ENCODE measurements around the gene SLC16A3. TPM values are rescaled to one million over a fixed set of nuclear protein-coding genes. Genes with fewer than 3 reads are reported as not detected.

Gene SLC16A3
- polyA plus RNA-seq, 3 donors: 26.3 to 103 (median 35.3) TPM

Other genes starting within 250 kb of the SLC16A3 start
- gene CENPX, start 206.2 kb upstream of the SLC16A3 start, polyA plus RNA-seq: 10 to 100 TPM; 47.7 to 57.0 (median 55.9) TPM
- gene LRRC45, start 205.7 kb upstream of the SLC16A3 start, polyA plus RNA-seq: 10 to 100 TPM in 1 of 3 donors, 1 to 10 TPM in 2; 2.6 to 12.2 (median 3.4) TPM
- gene RAC3, start 197.4 kb upstream of the SLC16A3 start, polyA plus RNA-seq: 1 to 10 TPM in 1 of 3 donors, not detected in 2; 1.8 TPM
- gene DCXR, start 191.3 kb upstream of the SLC16A3 start, polyA plus RNA-seq: 10 to 100 TPM; 88.8 to 93.1 (median 90.3) TPM
- gene RFNG, start 177.2 kb upstream of the SLC16A3 start, polyA plus RNA-seq: 10 to 100 TPM in 1 of 3 donors, 1 to 10 TPM in 2; 1.5 to 32.4 (median 4.1) TPM
- 100 to 1,000 TPM; 101 to 130 (median 110) TPM for gene GPS1, start 177.1 kb upstream of the SLC16A3 start, polyA plus RNA-seq
- gene DUS1L, start 163.2 kb upstream of the SLC16A3 start, polyA plus RNA-seq: 100 to 1,000 TPM in 1 of 3 donors, 10 to 100 TPM in 2; 23.9 to 175 (median 47.6) TPM
- 1 to 10 TPM in 1 of 3 donors, under 1 TPM in 2; 0.08 to 8.4 (median 0.13) TPM for gene FASN, start 130.8 kb upstream of the SLC16A3 start, polyA plus RNA-seq
- gene CCDC57, start 16.2 kb upstream of the SLC16A3 start, polyA plus RNA-seq: 10 to 100 TPM; 17.1 to 43.8 (median 20.1) TPM
- 100 to 1,000 TPM in 1 of 3 donors, 10 to 100 TPM in 2; 47.0 to 299 (median 60.9) TPM for gene CSNK1D, start 44.7 kb downstream of the SLC16A3 start, polyA plus RNA-seq
- gene CD7, start 88.6 kb downstream of the SLC16A3 start, polyA plus RNA-seq: 1 to 10 TPM in 1 of 3 donors, under 1 TPM in 2; 0.38 to 3.6 (median 0.42) TPM
- gene SECTM1, start 104.7 kb downstream of the SLC16A3 start, polyA plus RNA-seq: 100 to 1,000 TPM; 136 to 209 (median 188) TPM
- gene TEX19, start 130.2 kb downstream of the SLC16A3 start, polyA plus RNA-seq: not detected
- gene UTS2R, start 142.7 kb downstream of the SLC16A3 start, polyA plus RNA-seq: not detected
- gene HEXD, start 189.3 kb downstream of the SLC16A3 start, polyA plus RNA-seq: 10 to 100 TPM in 2 of 3 donors, 1 to 10 TPM in 1; 8.9 to 61.5 (median 12.7) TPM
- 10 to 100 TPM; 17.9 to 36.4 (median 25.2) TPM for gene OGFOD3, start 189.5 kb downstream of the SLC16A3 start, polyA plus RNA-seq
- gene CYBC1, start 221.7 kb downstream of the SLC16A3 start, polyA plus RNA-seq: 100 to 1,000 TPM; 160 to 225 (median 217) TPM
- gene NARF, start 229.7 kb downstream of the SLC16A3 start, polyA plus RNA-seq: 100 to 1,000 TPM in 2 of 3 donors, 10 to 100 TPM in 1; 91.2 to 101 (median 100) TPM